ENCODE data around the gene RDX.

- TF ChIP-seq CTCF (IDR thresholded peaks at IDR 0.05) (no peak), POLR2A (IDR thresholded peaks at IDR 0.05) (no peak), POLR2AphosphoS5 (IDR thresholded peaks at IDR 0.05; ENCODE audit: insufficient read depth in 1 of 2, low read depth in 1 of 2) (no peak)
Measured at GRCh38 chr11:110230377-110230776, 66.0 kb downstream of the RDX start.
